ENCODE measurements around the gene CTDSPL.

The CTDSPL gene

GRCh38 chr3:37910671-37911400 lies 49.2 kb downstream of the CTDSPL start:
- no peak overlapping the region for H3K4me3 ChIP-seq (ENCODE audit: low read depth, low read length)

GRCh38 chr3:37912052-37912733 lies 50.5 kb downstream of the CTDSPL start:
- no peak overlapping the region for H3K4me3 ChIP-seq (ENCODE audit: low read depth, low read length)

- H3K4me3 ChIP-seq (ENCODE audit: low read depth, low read length), result no peak overlapping the region
Measured at GRCh38 chr3:37913522-37913921, 51.8 kb downstream of the CTDSPL start.

- H3K4me3 ChIP-seq (ENCODE audit: low read depth, low read length), result no peak overlapping the region
Measured at GRCh38 chr3:37916685-37917084, 55.0 kb downstream of the CTDSPL start.

GRCh38 chr3:37918627-37919026 lies 56.9 kb downstream of the CTDSPL start:
- H3K4me3 ChIP-seq (ENCODE audit: low read depth, low read length), result no peak overlapping the region

- no peak overlapping the region for H3K4me3 ChIP-seq (ENCODE audit: low read depth, low read length)
Measured at GRCh38 chr3:37920156-37920699, 58.5 kb downstream of the CTDSPL start.

- no peak overlapping the region for H3K4me3 ChIP-seq (ENCODE audit: low read depth, low read length)
Measured at GRCh38 chr3:37921025-37921424, 59.3 kb downstream of the CTDSPL start.

- H3K4me3 ChIP-seq (ENCODE audit: low read depth, low read length), result no peak overlapping the region
Measured at GRCh38 chr3:37922721-37923568, 61.3 kb downstream of the CTDSPL start.

GRCh38 chr3:37923569-37924040 lies 61.9 kb downstream of the CTDSPL start:
- no peak overlapping the region for H3K4me3 ChIP-seq (ENCODE audit: low read depth, low read length)

GRCh38 chr3:37924453-37924852 lies 62.8 kb downstream of the CTDSPL start:
- H3K4me3 ChIP-seq (ENCODE audit: low read depth, low read length), result no peak overlapping the region

GRCh38 chr3:37925157-37925556 lies 63.5 kb downstream of the CTDSPL start:
- H3K4me3 ChIP-seq (ENCODE audit: low read depth, low read length), result no peak overlapping the region

GRCh38 chr3:37926611-37927010 lies 64.9 kb downstream of the CTDSPL start:
- H3K4me3 ChIP-seq (ENCODE audit: low read depth, low read length), result no peak overlapping the region

GRCh38 chr3:37930495-37930894 lies 68.8 kb downstream of the CTDSPL start:
- no peak overlapping the region for H3K4me3 ChIP-seq (ENCODE audit: low read depth, low read length)

- no peak overlapping the region for H3K4me3 ChIP-seq (ENCODE audit: low read depth, low read length)
Measured at GRCh38 chr3:37932505-37932904, 70.8 kb downstream of the CTDSPL start.

- no peak overlapping the region for H3K4me3 ChIP-seq (ENCODE audit: low read depth, low read length)
Measured at GRCh38 chr3:37934631-37935289, 73.1 kb downstream of the CTDSPL start.

- no peak overlapping the region for H3K4me3 ChIP-seq (ENCODE audit: low read depth, low read length)
Measured at GRCh38 chr3:37935290-37935668, 73.6 kb downstream of the CTDSPL start.

GRCh38 chr3:37935756-37936666 lies 74.3 kb downstream of the CTDSPL start:
- no peak overlapping the region for H3K4me3 ChIP-seq (ENCODE audit: low read depth, low read length)

- H3K4me3 ChIP-seq (ENCODE audit: low read depth, low read length), result no peak overlapping the region
Measured at GRCh38 chr3:37937156-37937555, 75.5 kb downstream of the CTDSPL start.

GRCh38 chr3:37938011-37938410 lies 76.3 kb downstream of the CTDSPL start:
- no peak overlapping the region for H3K4me3 ChIP-seq (ENCODE audit: low read depth, low read length)

Data from iPS-11a (cell line).